ENCODE results near the gene HELZ2.
"Not testable (repeated sequence)": the region's sequence is repeated elsewhere in the genome, so short reads cannot be mapped to it uniquely, and the experiment has no call there.

Gene HELZ2

GRCh38 chr20:63578224-63579016 is 4.4 kb upstream of the HELZ2 start:
- no peak for DNase-seq

- no peak for DNase-seq
These were observed 3.4 kb upstream of the HELZ2 start for GRCh38 chr20:63577317-63577894.

DNA sequence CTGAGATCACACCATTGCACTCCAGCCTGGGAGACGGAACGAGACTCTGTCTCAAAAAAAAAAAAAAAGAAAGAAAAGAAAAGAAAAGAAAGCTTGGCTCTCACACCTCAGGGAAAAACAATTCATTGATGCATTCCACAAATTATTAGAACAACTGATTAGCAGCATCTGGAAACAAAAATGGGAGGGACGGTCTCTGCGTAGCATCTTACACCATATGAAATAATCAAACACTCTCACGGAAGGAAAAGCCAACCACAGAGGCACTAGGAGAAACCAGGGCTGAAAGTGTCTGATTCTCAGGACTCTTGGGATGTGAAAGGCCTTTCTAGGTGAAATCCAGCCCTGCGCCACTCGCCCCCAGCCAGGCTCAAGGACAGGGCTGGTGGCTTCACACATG is 2.3 kb upstream of the HELZ2 start:
- DNase-seq: no peak

DNA sequence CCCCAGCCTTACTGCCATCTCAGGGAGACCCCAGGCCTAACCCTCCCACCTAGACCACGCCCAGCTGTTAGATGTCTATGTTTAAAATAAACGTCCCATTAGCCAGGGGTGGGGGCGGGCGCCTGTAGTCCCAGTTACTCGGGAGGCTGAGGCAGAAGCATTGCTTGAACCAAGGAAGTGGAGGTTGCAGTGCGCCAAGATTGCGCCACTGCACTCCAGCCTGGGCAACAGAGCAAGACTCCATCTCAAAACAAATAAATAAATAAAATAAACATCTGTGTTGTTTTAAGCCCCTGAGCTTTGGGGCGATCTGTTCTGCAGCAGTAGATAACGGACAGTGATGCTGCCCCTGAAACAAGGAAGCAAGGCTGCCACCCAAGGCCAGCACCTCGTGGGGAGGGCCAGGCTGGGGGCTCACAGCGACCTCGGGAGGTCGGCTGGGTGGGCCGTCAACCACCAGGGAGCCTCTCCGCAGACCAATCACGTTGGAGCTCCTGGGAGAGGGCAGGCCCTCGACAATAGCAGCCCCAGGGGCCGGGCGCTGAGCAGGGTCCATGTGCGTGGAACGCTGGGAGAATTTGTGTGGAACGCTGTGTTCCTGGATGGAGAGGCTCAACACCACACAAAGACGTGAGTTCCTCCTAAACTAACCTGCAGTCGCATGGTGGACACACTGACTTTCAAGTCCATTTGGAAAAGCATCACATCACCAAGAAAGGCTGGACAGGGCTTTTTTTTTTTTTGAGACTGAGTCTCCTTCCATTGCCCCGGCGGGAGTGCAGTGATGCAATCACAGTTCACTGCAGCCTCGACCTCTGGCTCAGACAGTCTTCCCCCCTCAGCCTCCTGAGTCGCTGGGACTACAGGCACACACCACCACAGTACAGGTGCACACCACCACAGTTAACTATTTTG is 1.0 kb upstream of the HELZ2 start:
- no peak for DNase-seq

- no peak for DNase-seq
These were observed 350 bp downstream of the HELZ2 start for GRCh38 chr20:63573647-63574131.

DNA sequence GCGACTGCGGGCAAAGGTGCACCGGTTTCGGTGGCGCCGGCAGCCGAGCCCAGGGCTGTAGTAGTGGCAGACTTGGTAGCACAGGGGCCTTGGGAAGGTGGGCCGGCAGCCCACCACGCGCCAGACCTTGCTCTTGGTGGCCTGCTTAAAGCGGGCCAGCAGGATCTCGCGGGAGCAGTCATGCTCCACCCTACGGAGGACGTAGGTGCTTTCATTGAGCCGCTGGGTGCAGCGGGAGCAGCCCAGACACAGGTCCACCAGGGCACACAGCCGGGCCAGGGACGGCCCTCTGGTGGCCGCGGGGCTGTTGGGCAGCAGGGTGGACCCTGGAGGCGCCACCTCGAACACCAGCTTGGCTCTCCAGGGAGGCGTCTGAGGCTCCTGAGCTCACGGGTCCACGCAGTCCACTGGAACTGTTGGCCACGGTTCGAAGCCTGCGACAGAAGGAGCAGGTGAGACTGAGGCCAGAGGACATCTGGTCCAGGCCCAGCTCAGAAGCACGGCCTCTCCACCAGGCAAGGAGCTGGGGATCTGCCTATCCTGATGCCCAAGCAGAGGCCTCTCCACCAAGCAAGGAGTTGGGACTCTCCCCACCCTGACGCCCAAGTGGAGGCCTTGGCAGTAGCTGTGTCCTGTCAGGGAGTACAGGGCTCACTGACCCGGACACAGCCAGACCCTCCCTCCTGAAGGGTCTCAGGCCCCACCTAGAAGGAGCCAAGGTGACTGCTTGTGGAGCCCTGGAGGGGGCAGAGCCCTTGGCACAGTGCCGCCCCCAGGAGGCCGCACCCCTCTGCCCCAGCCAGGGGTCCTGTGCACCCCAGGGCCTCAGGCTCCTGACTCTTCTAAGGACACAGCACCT is 1.0 kb downstream of the HELZ2 start:
- no peak for DNase-seq

DNA sequence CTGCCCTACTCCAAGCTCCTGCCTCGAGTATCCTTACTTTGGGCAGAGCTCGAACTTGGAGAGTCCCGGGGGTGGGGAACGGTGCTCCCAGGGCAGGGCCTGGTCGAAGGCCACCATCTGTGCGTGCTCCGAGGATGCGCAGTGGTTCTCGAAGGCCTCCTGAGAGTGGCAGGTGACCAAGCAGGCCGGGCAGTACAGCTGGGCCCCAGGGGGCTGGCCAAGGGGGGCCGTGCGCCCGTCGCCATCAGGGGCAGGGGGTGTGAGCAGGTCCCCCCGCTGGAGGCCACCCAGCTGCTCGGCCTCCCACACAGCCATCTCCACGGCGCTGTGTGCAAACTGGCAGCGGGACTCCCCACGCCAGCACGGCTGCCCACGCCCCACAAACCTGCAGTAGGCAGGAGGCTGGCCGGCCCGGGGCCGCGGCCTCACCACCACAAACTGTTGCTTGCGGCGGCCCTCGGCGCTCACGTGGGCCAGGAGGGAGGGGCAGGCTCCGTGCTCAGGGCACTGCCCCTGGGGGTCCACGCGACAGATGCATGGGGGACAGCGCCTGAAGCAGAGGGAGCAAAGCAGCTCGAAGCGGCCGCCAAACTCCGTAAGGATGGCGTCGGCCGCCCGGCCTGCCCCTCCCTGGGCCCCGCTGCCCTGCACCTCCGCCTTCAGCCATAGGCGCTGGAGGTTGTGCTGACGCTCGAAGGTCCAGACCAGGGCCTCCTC is 1.8 kb downstream of the HELZ2 start:
- DNase-seq: no peak

DNA sequence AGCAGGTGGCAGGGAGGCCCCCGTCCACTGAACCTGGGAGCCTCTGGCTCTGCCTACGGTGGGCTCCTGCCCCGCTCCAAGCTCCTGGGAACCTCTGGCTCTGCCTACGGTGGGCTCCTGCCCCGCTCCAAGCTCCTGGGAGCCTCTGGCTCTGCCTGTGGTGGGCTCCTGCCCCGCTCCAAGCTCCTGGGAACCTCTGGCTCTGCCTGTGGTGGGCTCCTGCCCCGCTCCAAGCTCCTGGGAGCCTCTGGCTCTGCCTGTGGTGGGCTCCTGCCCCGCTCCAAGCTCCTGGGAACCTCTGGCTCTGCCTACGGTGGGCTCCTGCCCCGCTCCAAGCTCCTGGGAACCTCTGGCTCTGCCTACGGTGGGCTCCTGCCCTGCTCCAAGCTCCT is 3.0 kb downstream of the HELZ2 start:
- DNase-seq: not testable (repeated sequence)

DNA sequence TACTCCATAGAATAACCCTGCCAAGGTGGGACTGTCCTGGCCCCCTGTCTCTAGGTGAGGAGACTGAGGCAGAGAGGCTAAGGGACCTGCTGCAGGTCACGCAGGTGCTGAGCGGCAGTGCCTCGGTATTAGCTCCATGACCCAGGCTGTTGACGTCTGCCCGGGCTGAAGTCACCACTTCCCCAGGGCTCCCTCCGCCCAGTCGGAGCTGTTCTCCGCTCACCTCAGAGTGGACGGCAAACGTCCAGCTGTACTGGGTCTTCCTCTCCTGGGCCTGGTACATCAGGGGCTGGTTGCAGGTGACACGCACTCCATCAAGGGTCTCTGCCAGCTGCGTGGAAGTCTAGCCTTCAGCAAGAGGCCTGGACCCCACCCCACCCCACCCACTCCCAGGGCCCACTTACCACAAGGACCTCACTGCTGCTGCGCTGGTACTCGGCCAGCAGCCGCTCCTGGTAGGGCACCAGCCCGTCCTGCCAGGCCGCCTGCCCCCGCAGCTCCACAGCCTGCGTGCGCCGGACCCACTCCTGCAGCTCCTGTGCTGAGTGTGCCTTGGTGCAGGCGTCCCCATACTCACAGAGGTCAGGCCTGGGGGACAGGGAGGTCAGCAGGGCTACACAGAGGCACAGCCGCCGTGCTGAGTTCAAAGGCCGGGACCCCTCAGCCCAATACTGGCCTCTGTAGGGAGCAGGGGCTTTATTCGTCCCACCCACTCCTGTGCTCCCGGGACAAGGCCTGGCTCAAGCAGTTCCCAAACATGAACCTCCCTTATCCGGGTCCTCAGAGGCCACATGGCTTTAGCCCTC is 3.6 kb downstream of the HELZ2 start:
- DNase-seq: no peak

GRCh38 chr20:63568986-63569949 is 4.8 kb downstream of the HELZ2 start:
- DNase-seq: no peak

GRCh38 chr20:63568170-63568981 is 5.7 kb downstream of the HELZ2 start:
- DNase-seq: no peak

DNA sequence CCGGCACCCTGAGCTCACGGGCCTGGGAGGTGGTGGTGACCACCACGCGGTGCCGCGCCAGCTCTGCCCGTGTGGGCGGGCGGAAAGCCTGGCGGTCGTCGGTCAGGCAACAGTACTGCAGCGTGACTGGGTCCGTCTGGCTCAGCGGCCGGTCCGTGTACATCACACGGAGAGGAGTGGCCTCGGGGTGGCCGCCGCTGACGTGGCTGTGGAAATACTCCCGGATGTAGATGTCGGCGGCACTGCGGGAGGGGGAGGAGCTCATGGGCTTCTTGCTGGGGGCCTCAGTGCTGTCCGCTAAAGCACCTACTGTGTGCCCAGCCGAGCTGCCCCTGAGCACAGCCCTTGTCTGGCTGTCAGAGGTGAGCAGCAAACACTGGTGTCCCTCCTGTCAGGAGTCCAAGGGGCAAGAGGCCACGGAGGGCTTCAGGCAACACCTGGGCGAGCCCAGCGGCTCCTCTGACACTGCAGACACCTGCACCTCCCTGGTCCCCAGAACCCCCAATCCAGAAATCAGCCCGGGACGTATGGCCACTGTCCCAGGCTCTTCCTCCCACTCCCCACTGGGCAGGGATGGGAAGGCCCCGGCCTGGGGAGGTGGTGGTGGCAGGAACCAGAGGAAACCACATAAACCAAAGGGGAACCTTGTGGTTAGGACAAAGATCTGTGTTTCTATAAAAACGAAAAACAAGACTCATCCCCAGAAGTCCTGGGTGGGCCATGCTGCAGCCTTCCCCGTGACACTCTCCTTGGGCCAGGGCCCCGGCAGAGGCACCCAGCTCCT is 6.5 kb downstream of the HELZ2 start:
- no peak for DNase-seq

- no peak for DNase-seq
These were observed 7.0 kb downstream of the HELZ2 start for GRCh38 chr20:63567136-63567385.

GRCh38 chr20:63566395-63567135 is 7.5 kb downstream of the HELZ2 start:
- no peak for DNase-seq

DNA sequence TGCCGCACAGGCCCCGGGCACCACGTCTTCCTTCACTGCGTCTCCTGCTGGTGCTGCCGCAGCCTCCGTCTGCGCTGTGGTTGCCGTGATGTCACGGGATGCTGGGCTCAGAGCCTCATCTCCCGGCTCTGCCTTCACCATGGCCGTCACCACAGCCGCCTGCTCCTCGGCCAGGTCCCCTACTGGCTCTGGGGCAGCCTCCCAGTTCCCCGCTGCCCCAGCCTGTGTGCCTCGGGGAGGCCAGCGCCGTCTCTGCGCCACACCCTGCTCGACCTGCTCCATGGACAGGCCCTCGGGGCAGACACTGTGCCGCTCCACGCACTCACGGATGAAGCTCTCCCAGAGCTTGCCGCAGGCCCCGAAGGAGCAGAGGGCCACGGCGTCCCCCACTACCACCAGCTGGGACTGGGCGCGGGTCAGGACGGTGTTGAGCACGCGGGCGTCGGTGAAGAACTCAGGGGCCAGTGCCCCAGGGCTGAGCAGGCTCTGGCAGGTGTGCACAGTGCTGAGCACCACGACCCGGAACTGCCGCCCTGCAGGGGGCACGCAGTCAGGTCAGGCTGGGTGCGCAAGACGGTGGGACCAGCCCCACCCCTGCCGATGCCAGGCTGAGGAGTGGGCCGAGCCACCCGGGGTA is 8.2 kb downstream of the HELZ2 start:
- DNase-seq: no peak

- DNase-seq: no peak
These were observed 8.9 kb downstream of the HELZ2 start for GRCh38 chr20:63565021-63565698.
